Measurements from ENCODE around the gene GDF10.

The GDF10 gene

GRCh38 chr10:47357131-47357582 is 57.2 kb downstream of the GDF10 start:
- no peak for DNase-seq

DNA sequence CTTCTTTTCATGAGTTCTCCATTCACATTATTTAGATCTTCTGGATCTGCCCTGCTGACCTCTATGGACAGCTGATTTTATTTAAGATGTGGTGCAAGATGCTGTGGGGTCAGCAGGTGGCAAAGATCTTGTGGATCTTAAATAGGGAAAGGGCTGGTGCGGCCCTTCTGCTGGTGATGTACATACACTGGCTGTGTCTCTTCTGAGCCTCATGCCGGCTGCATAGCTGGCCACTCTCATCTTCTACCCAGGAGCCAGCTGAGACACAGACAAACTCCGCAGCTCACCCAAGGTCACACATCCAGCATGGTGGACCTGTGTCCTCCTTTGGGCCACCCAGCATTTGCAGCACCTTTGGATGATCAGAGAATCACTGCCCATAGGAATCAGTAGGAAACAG is 57.9 kb downstream of the GDF10 start:
- DNase-seq: no peak

DNA sequence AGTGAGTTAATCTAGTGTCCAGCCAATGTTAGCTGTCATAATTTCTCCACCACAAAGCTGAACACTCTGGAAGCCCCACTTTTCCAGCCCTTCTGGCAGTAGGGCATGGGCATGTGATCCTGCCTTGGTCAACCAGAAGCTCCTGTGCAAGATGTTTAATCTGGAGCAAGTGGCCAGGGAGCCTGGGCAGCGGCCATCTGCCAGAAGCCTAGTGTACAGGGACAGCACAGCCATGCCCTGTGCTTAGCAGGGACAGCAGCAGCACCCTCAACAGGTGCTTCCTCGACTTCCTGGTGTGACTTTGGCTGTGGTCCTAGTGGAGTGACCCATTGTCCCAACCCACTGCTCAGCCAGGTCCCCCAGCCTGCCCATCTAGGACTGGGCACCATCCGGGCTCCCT is 58.5 kb downstream of the GDF10 start:
- no peak for DNase-seq

DNA sequence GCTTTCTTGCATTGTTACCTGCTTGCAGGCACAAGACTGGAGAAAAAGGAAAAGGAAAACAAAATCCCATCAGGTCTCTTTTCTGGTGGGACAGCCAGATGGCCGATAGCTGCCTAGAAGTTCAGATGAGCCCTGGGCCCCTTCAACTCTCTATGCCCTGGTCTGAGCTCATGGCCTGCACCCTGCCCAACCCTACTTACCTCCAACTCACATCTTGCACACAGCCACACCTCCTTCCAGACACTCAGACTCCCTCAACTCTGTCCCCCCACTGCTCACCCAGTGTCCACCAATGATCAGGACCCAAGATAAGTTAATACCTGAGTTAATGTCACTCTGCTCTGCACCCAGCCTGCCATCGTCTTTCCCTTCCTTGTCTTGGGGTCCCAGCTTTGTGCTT is 59.1 kb downstream of the GDF10 start:
- no peak for DNase-seq

- no peak for DNase-seq
Measured at GRCh38 chr10:47359626-47360418, 59.8 kb downstream of the GDF10 start.

GRCh38 chr10:47360419-47361040 is 60.5 kb downstream of the GDF10 start:
- DNase-seq: no peak

DNA sequence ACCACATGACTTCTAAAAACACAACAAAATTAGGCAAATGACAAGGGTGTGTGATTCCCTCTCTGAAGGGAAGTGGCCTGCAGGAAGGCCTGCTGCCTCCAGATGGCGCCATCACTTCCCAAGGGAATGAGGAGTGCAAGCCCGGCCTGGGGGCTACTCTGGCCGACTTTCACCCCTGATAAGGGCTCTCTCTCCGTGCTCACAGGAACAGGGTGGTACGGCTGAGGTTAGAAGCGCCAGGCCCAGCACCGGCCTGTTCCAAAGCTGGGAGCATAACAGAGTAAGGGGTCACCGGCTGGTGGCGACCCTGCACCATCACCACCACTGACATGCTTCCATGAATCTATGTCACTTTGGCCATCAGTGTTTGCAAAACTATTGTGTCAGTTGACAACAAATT is 61.3 kb downstream of the GDF10 start:
- DNase-seq: peak; percentile 35

DNA sequence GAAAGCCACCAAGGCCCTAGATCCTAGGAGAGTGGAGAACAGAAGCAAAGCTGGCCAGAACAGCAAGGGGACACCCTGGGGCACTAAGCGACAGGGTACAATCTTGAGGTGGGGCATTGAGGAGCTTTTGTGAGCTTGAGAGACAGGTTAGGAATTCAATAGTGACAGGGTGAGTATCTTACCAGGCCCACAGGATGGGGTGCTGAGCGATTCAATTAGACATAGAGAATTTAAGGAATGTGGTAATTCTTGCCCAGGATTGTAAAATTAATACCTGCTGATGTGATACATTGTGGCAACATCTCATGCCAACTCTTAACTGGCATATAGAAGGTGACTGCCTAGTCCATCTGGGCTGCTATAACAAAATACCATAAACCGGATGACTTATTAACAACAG is 62.2 kb downstream of the GDF10 start:
- no peak for DNase-seq
